ENCODE data around the gene ZNF133. TPM values are rescaled to one million over a fixed set of nuclear protein-coding genes. Genes with fewer than 3 reads are reported as not detected.

Gene ZNF133
- total RNA-seq, 1 donor from 2014 or later: 0.85 TPM

DNA sequence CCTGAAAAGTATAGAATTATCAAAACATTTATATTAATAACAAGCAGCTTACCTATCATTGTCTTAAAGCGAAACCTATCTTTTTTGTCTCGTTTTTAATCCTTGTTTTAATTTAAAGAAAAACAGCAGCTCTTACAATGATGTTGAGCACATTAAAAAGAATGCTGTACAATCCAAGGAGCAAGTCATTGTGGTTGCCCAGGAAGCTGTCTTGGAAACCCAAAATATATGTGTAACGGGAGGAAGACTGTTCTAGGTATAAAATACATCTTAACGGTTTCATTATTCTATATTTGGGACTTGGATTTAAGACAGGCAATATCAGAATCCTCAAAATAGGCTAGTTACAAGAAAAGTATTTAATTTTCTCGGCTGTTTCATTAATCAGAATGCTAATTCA, 21.7 kb downstream of the ZNF133 start:
- TF ChIP-seq, protein P1, sequence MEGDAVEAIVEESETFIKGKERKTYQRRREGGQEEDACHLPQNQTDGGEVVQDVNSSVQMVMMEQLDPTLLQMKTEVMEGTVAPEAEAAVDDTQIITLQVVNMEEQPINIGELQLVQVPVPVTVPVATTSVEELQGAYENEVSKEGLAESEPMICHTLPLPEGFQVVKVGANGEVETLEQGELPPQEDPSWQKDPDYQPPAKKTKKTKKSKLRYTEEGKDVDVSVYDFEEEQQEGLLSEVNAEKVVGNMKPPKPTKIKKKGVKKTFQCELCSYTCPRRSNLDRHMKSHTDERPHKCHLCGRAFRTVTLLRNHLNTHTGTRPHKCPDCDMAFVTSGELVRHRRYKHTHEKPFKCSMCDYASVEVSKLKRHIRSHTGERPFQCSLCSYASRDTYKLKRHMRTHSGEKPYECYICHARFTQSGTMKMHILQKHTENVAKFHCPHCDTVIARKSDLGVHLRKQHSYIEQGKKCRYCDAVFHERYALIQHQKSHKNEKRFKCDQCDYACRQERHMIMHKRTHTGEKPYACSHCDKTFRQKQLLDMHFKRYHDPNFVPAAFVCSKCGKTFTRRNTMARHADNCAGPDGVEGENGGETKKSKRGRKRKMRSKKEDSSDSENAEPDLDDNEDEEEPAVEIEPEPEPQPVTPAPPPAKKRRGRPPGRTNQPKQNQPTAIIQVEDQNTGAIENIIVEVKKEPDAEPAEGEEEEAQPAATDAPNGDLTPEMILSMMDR (IDR thresholded peaks at IDR 0.05): no peak
- intact Hi-C loops (cut with DNase I): no loop called here
- no peak overlapping the region for H3K27ac ChIP-seq
- no peaks in the 10 kb centered on the region for H3K27me3 ChIP-seq
- no peaks in the 10 kb centered on the region for H3K4me1 ChIP-seq
- no peaks in the 10 kb centered on the region for H3K9me3 ChIP-seq
- H3K36me3 ChIP-seq: peaks cover 29 to 61% of the 10 kb centered on the region in 2 donors
- no peak overlapping the region for H3K4me3 ChIP-seq
- no peak for DNase-seq (ENCODE audit: low spot score in 2 of 2)

DNA sequence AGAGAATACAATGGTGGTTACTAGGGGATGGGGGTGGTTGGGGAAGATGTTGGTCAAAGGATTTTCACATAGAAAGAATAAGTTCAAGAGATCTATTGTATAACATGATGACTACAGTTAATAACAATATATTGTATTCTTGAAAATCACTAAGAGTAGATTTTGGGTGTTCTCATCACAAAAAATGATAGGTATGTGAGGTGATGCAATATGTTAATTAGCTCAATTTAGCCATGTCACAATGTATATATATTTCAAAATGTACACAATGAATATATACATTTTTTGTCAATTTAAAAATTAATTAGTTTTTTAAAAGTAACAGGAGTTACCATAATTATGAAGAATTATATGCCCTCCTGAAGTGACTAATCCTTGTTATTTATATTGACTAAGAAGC, 22.3 kb downstream of the ZNF133 start:
- Histone ChIP-seq H3K4me1 (no peaks in the 10 kb centered on the region), H3K36me3 (peaks cover 30 to 63% of the 10 kb centered on the region in 2 donors), H3K4me3 (no peak overlapping the region), H3K27me3 (no peaks in the 10 kb centered on the region), H3K9me3 (no peaks in the 10 kb centered on the region), H3K27ac (no peak overlapping the region)
- DNase-seq (ENCODE audit: low spot score in 2 of 2): no peak
- intact Hi-C loops (cut with DNase I): no loop called here
- TF ChIP-seq, protein P1 (IDR thresholded peaks at IDR 0.05): no peak

GRCh38 chr20:18312723-18313122, 24.4 kb downstream of the ZNF133 start:
- Histone ChIP-seq H3K9me3 (no peaks in the 10 kb centered on the region), H3K36me3 (peaks cover 34 to 63% of the 10 kb centered on the region in 2 donors), H3K27me3 (no peaks in the 10 kb centered on the region), H3K27ac (no peak overlapping the region), H3K4me1 (no peaks in the 10 kb centered on the region), H3K4me3 (no peak overlapping the region)
- intact Hi-C loops (cut with DNase I): no loop called here
- no peak for DNase-seq (ENCODE audit: low spot score in 2 of 2)
- TF ChIP-seq, protein P1 (IDR thresholded peaks at IDR 0.05): no peak

DNA sequence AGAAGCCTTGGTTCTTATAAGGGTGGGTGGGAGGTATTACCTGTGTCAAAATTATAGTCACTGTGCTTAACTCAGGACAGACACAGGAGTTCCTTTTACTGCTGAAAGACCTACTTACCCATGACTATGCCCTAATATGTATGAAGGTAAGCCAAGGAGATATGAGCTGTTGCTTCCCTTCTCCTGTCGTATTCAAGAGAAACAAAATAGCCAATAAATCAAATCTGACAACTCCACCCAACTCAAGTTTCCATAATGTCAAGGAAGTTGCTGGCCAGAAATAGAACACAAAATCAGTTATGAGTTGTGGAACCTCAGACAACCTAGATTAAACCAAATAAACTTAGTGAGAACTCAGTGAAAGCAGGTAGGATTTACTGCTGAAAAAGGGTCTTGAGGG, 25.1 kb downstream of the ZNF133 start:
- Histone ChIP-seq H3K4me3 (no peak overlapping the region), H3K36me3 (peaks cover 34 to 61% of the 10 kb centered on the region in 2 donors), H3K27me3 (no peaks in the 10 kb centered on the region), H3K9me3 (no peaks in the 10 kb centered on the region), H3K4me1 (no peaks in the 10 kb centered on the region), H3K27ac (no peak overlapping the region)
- intact Hi-C loops (cut with DNase I): no loop called here
- TF ChIP-seq, protein P1 (IDR thresholded peaks at IDR 0.05): no peak
- DNase-seq (ENCODE audit: low spot score in 2 of 2): no peak

GRCh38 chr20:18314786-18315406, 26.6 kb downstream of the ZNF133 start:
- TF ChIP-seq, protein P1 (IDR thresholded peaks at IDR 0.05): no peak
- peaks cover 26 to 48% of the 10 kb centered on the region in 2 donors for H3K36me3 ChIP-seq
- H3K4me1 ChIP-seq: no peaks in the 10 kb centered on the region
- H3K27me3 ChIP-seq: no peaks in the 10 kb centered on the region
- H3K9me3 ChIP-seq: no peaks in the 10 kb centered on the region
- H3K4me3 ChIP-seq: no peak overlapping the region
- DNase-seq (ENCODE audit: low spot score in 2 of 2): no peak
- intact Hi-C loops (cut with DNase I): no loop called here
- no peak overlapping the region for H3K27ac ChIP-seq

- intact Hi-C loops (cut with DNase I): no loop called here
- TF ChIP-seq, protein P1 (IDR thresholded peaks at IDR 0.05): no peak
- no peak for DNase-seq (ENCODE audit: low spot score in 2 of 2)
- no peaks in the 10 kb centered on the region for H3K9me3 ChIP-seq
- H3K4me1 ChIP-seq: no peaks in the 10 kb centered on the region
- H3K36me3 ChIP-seq: peaks cover 26 to 43% of the 10 kb centered on the region in 2 donors
- H3K27ac ChIP-seq: no peak overlapping the region
- H3K4me3 ChIP-seq: no peak overlapping the region
- H3K27me3 ChIP-seq: no peaks in the 10 kb centered on the region
These were observed 27.8 kb downstream of the ZNF133 start for GRCh38 chr20:18316166-18316565.

Measured in ascending aorta (tissue), 2 donors.